ENCODE measurements around the gene EFNB2. TPM values are rescaled to one million over a fixed set of nuclear protein-coding genes. Genes with fewer than 3 reads are reported as not detected.

EFNB2 gene
- polyA plus RNA-seq, 3 donors = not detected

GRCh38 chr13:106541826-106542225 lies 6.4 kb upstream of the EFNB2 start:
- H3K4me3 Mint-ChIP-seq = no peak overlapping the region
- H3K27me3 Mint-ChIP-seq (ENCODE audit: low read depth in 3 of 3) = peaks cover 2 to 7% (median 4%) of the 10 kb centered on the region in 3 donors
- H3K4me1 Mint-ChIP-seq = no peaks in the 10 kb centered on the region
- H3K9me3 Mint-ChIP-seq = no peaks in the 10 kb centered on the region
- Histone ChIP-seq H3K4me2 (replicated peaks; ENCODE audit: extremely low read depth, low read length, poor library complexity, severe bottlenecking) (no peak overlapping the region), H3K4me3 (replicated peaks in 1 of 3; ENCODE audit: low read depth in 2 of 3, low read length in 3 of 3) (no peak overlapping the region), H3K27ac (ENCODE audit: low read depth in 1 of 2, low read length in 2 of 2) (no peak overlapping the region), H3K9me3 (replicated peaks in 1 of 2; ENCODE audit: control insufficient read depth in 1 of 2, insufficient read depth in 1 of 2, low read length in 2 of 2) (no peaks in the 10 kb centered on the region), H3K9ac (ENCODE audit: insufficient read depth, low read length, poor library complexity, severe bottlenecking) (no peak overlapping the region), H3K36me3 (replicated peaks in 1 of 2; ENCODE audit: control insufficient read depth in 1 of 2, insufficient read depth in 2 of 2, low read length in 2 of 2) (peaks cover 27 to 60% of the 10 kb centered on the region in 2 donors), H3K4me1 (ENCODE audit: control insufficient read depth in 1 of 2, insufficient read depth in 2 of 2, low read length in 2 of 2) (no peaks in the 10 kb centered on the region), H3K27me3 (ENCODE audit: control insufficient read depth in 2 of 2, insufficient read depth in 2 of 2, low read length in 2 of 2) (peaks cover 0 to 4% of the 10 kb centered on the region in 2 donors), H4K20me1 (ENCODE audit: insufficient read depth, low read length) (peaks cover 55% of the 10 kb centered on the region), H2AFZ (ENCODE audit: insufficient read depth, low read depth, low read length, poor library complexity, severe bottlenecking) (no peak overlapping the region), H3K79me2 (ENCODE audit: insufficient read depth, low read length) (peaks cover 26% of the 10 kb centered on the region)
- H3K36me3 Mint-ChIP-seq = peaks cover 26 to 37% of the 10 kb centered on the region in 2 donors
- no peak for DNase-seq
- TF ChIP-seq CTCF (IDR thresholded peaks at IDR 0.05) = no peak
- no CpG with 5 or more reads among the region's 1 CpG for WGBS (ENCODE audit: insufficient coverage)
- no peak overlapping the region for H3K27ac Mint-ChIP-seq
- intact Hi-C loops (cut with micrococcal nuclease) = no loop called here

- H3K27me3 Mint-ChIP-seq (ENCODE audit: low read depth in 3 of 3) = peaks cover 9 to 13% (median 11%) of the 10 kb centered on the region in 3 donors
- DNase-seq = no peak
- WGBS (ENCODE audit: insufficient coverage) = no CpG with 5 or more reads among the region's 4 CpGs
- no peak overlapping the region for H2AFZ ChIP-seq (ENCODE audit: insufficient read depth, low read depth, low read length, poor library complexity, severe bottlenecking)
- peaks cover 7 to 10% of the 10 kb centered on the region in 2 donors for H3K4me1 ChIP-seq (ENCODE audit: control insufficient read depth in 1 of 2, insufficient read depth in 2 of 2, low read length in 2 of 2)
- H3K9me3 Mint-ChIP-seq = no peaks in the 10 kb centered on the region
- peaks cover 23 to 48% of the 10 kb centered on the region in 2 donors for H3K36me3 ChIP-seq (replicated peaks in 1 of 2; ENCODE audit: control insufficient read depth in 1 of 2, insufficient read depth in 2 of 2, low read length in 2 of 2)
- no peak overlapping the region for H3K4me3 Mint-ChIP-seq
- intact Hi-C loops (cut with micrococcal nuclease) = no loop called here
- no peak overlapping the region for H3K9ac ChIP-seq (ENCODE audit: insufficient read depth, low read length, poor library complexity, severe bottlenecking)
- no peaks in the 10 kb centered on the region for H3K9me3 ChIP-seq (replicated peaks in 1 of 2; ENCODE audit: control insufficient read depth in 1 of 2, insufficient read depth in 1 of 2, low read length in 2 of 2)
- H3K36me3 Mint-ChIP-seq = peaks cover 29 to 34% of the 10 kb centered on the region in 2 donors
- no peak overlapping the region for H3K27ac Mint-ChIP-seq
- H3K4me1 Mint-ChIP-seq = peaks cover 5% of the 10 kb centered on the region
- H3K4me3 ChIP-seq (replicated peaks in 1 of 3; ENCODE audit: low read depth in 2 of 3, low read length in 3 of 3) = no peak overlapping the region
- H3K79me2 ChIP-seq (ENCODE audit: insufficient read depth, low read length) = peaks cover 13% of the 10 kb centered on the region
- peaks cover 43% of the 10 kb centered on the region for H4K20me1 ChIP-seq (ENCODE audit: insufficient read depth, low read length)
- H3K27me3 ChIP-seq (ENCODE audit: control insufficient read depth in 2 of 2, insufficient read depth in 2 of 2, low read length in 2 of 2) = peaks cover 0 to 13% of the 10 kb centered on the region in 2 donors
- TF ChIP-seq CTCF (IDR thresholded peaks at IDR 0.05) = no peak
- H3K27ac ChIP-seq (ENCODE audit: low read depth in 1 of 2, low read length in 2 of 2) = no peak overlapping the region
- H3K4me2 ChIP-seq (replicated peaks; ENCODE audit: extremely low read depth, low read length, poor library complexity, severe bottlenecking) = no peak overlapping the region
Observed at GRCh38 chr13:106540613-106541012, 5.2 kb upstream of the EFNB2 start.

Measured in CD14-positive monocyte (primary cell).